Purkinje cell (primary cell): ENCODE results near the gene ZPBP2. TPM values are rescaled to one million over a fixed set of nuclear protein-coding genes. Genes with fewer than 3 reads are reported as not detected.

ENCODE experiments used
- polyA plus RNA-seq: library from polyadenylated mRNA; unstranded; fragments of >200 nt; fragmentation: Nextera tagmentation; gene quantifications from 2 replicates; pipeline ENCODE4 v1.2.1, GENCODE V29; 2014

ZPBP2 gene
- not detected in 2 replicates for polyA plus RNA-seq

GRCh38 chr17:39867880-39868553 lies at the start of gene ZPBP2:
Gene ZPBP2 (plus strand): TSS chr17:39868202. CDS start chr17:39868355, 153 bp downstream.

GRCh38 chr17:39863918-39864746 lies 3.9 kb upstream of the ZPBP2 start, which contains the start of gene IKZF3:
Gene IKZF3 (minus strand): TSS chr17:39864312. CDS start chr17:39864126, 186 bp downstream.

Other genes with a start within 250 kb of the ZPBP2 start
- 272 and 400 TPM in 2 replicates for gene PPP1R1B, start 241.2 kb upstream of the ZPBP2 start, polyA plus RNA-seq
- 0.32 and 1.5 TPM in 2 replicates for gene STARD3, start 231.1 kb upstream of the ZPBP2 start, polyA plus RNA-seq
- gene TCAP, start 202.9 kb upstream of the ZPBP2 start, polyA plus RNA-seq = 0.14 TPM in 1 of 2 replicates, not detected in the other
- 0.20 and 1.0 TPM in 2 replicates for gene PNMT, start 199.7 kb upstream of the ZPBP2 start, polyA plus RNA-seq
- gene PGAP3, start 180.1 kb upstream of the ZPBP2 start, polyA plus RNA-seq = 1.3 and 3.5 TPM in 2 replicates
- gene ERBB2, start 168.1 kb upstream of the ZPBP2 start, polyA plus RNA-seq = 0.39 and 1.8 TPM in 2 replicates
- 127 and 130 TPM in 2 replicates for gene MIEN1, start 137.7 kb upstream of the ZPBP2 start, polyA plus RNA-seq
- gene GRB7, start 130.3 kb upstream of the ZPBP2 start, polyA plus RNA-seq = not detected in 2 replicates
- gene IKZF3, start 3.9 kb upstream of the ZPBP2 start, polyA plus RNA-seq = 0.10 TPM in 1 of 2 replicates, not detected in the other
- gene GSDMB, start 50.4 kb downstream of the ZPBP2 start, polyA plus RNA-seq = 2.9 TPM in 1 of 2 replicates, not detected in the other
- 32.9 and 42.7 TPM in 2 replicates for gene ORMDL3, start 59.4 kb downstream of the ZPBP2 start, polyA plus RNA-seq
- not detected in 2 replicates for gene LRRC3C, start 59.5 kb downstream of the ZPBP2 start, polyA plus RNA-seq
- gene GSDMA, start 94.8 kb downstream of the ZPBP2 start, polyA plus RNA-seq = not detected in 2 replicates
- gene PSMD3, start 112.6 kb downstream of the ZPBP2 start, polyA plus RNA-seq = 4.0 and 6.0 TPM in 2 replicates
- gene CSF3, start 147.2 kb downstream of the ZPBP2 start, polyA plus RNA-seq = not detected in 2 replicates
- 6.3 and 10.1 TPM in 2 replicates for gene MED24, start 186.2 kb downstream of the ZPBP2 start, polyA plus RNA-seq
- gene THRA, start 194.8 kb downstream of the ZPBP2 start, polyA plus RNA-seq = 8.4 and 9.1 TPM in 2 replicates
- gene NR1D1, start 232.4 kb downstream of the ZPBP2 start, polyA plus RNA-seq = 5.1 and 10.0 TPM in 2 replicates